Lung (tissue), 12 donors: ENCODE data around the gene CEP350. TPM values are rescaled to one million over a fixed set of nuclear protein-coding genes. Genes with fewer than 3 reads are reported as not detected.

Experiments
- ATAC-seq: fragments of 200-7000 bp; cut with Tn5 transposase; one replicate; pipeline ENCODE4 v1.9.1; 2020; ENCODE audit warnings: moderate number of reproducible peaks; ENCODE audit not compliant: insufficient read depth, low FRiP score
- DNase-seq, 3 donors: peaks; one replicate each; pipeline ENCODE4 v3.0.0-alpha.2; 2013 to 2017
- H3K27ac ChIP-seq, 2 donors: one replicate each; pipeline ENCODE4 v1.5.1; 2013; ENCODE audit warnings: mild to moderate bottlenecking in 2 of 2, moderate library complexity in 2 of 2, control low read depth in 1 of 2, inconsistent platforms in 1 of 2, low read depth in 1 of 2, low read length in 1 of 2
- H3K27me3 ChIP-seq, 3 donors: one replicate each; pipeline ENCODE4 v1.5.1; 2013; ENCODE audit warnings: low read length in 2 of 3; ENCODE audit not compliant: control insufficient read depth in 3 of 3, insufficient read depth in 3 of 3
- H3K36me3 ChIP-seq, 4 donors: one replicate each; pipeline ENCODE4 v1.5.1; 2013; ENCODE audit warnings: low read length in 4 of 4, mild to moderate bottlenecking in 1 of 4, moderate library complexity in 1 of 4; ENCODE audit not compliant: control insufficient read depth in 4 of 4, insufficient read depth in 4 of 4
- H3K4me1 ChIP-seq, 5 donors: one replicate each; pipeline ENCODE4 v1.5.1; 2013; ENCODE audit warnings: low read length in 5 of 5, mild to moderate bottlenecking in 2 of 5, moderate library complexity in 1 of 5; ENCODE audit not compliant: control insufficient read depth in 5 of 5, insufficient read depth in 5 of 5
- H3K4me3 ChIP-seq: one replicate; pipeline ENCODE4 v1.5.1; 2013; ENCODE audit warnings: mild to moderate bottlenecking, control low read depth, moderate library complexity
- H3K9ac ChIP-seq, 2 donors: one replicate each; pipeline ENCODE4 v1.5.1; 2013; ENCODE audit warnings: low read length in 2 of 2, control low read depth in 1 of 2; ENCODE audit not compliant: insufficient read depth in 1 of 2
- H3K9me3 ChIP-seq, 4 donors: one replicate each; pipeline ENCODE4 v1.5.1; 2013; ENCODE audit warnings: low read length in 3 of 4, mild to moderate bottlenecking in 1 of 4, moderate library complexity in 1 of 4; ENCODE audit not compliant: control insufficient read depth in 4 of 4, insufficient read depth in 3 of 4
- CTCF ChIP-seq: IDR thresholded peaks from 2 replicates; pipeline ENCODE4 v1.5.1; 2012; ENCODE audit warnings: mild to moderate bottlenecking; ENCODE audit errors: control extremely low read depth, extremely low read depth
- WGBS, 2 donors: extraction: QIAGEN DNeasy Blood & Tissue Kit; methylation state at CpG; one replicate each; pipeline ENCODE4 v1.1.7; 2013; 5-methylcytosine and 5-hydroxymethylcytosine counted together
- polyA plus RNA-seq, 2 donors: library from polyadenylated mRNA; stranded (reverse); fragments of 200-250 nt; gene quantifications; one replicate each; pipeline ENCODE4 v1.2.1, GENCODE V29; 2013
- total RNA-seq, 2 donors: library from RNA; depleted of rRNA in 1 of 2; stranded (reverse); fragments of >200 nt in 1 of 2; gene quantifications; one replicate each; pipeline ENCODE4 v1.2.1, GENCODE V29; 2014 to 2021
- donor health status: control.
- donor health status: control.
- donor health status: Bipolar disorder and iron deficiency.
- donor health status: healthy.
- donor health status: DM: yes; HTN: yes; CAD: no.

CEP350 gene
- total and polyA plus RNA-seq, 4 donors = 4.3 to 89.8 (median 23.0) TPM

GRCh38 chr1:180160357-180160756, 205.7 kb downstream of the CEP350 start:
- no peak for TF ChIP-seq CTCF
- Histone ChIP-seq H3K9me3 (no peaks in the 10 kb centered on the region), H3K4me3 (no peak overlapping the region), H3K36me3 (peaks cover 0 to 6% (median 0%) of the 10 kb centered on the region in 4 donors), H3K27me3 (no peaks in the 10 kb centered on the region), H3K4me1 (peaks cover 2 to 35% (median 12%) of the 10 kb centered on the region in 5 donors), H3K27ac (no peak overlapping the region), H3K9ac (no peak overlapping the region)
- ATAC-seq (no peak), DNase-seq (no peak)
- 43 to 66% methylated on average over 1 of the region's 1 CpG for WGBS, 2 donors

GRCh38 chr1:180163041-180163440, 208.4 kb downstream of the CEP350 start:
- WGBS, 2 donors = 19 to 46% methylated on average over 2 of the region's 2 CpGs
- Histone ChIP-seq H3K36me3 (peaks cover 0 to 9% (median 3%) of the 10 kb centered on the region in 4 donors), H3K4me1 (peaks cover 0 to 29% (median 18%) of the 10 kb centered on the region in 5 donors), H3K4me3 (no peak overlapping the region), H3K27me3 (no peaks in the 10 kb centered on the region), H3K9ac (no peak overlapping the region), H3K9me3 (no peaks in the 10 kb centered on the region), H3K27ac (no peak overlapping the region)
- no peak for TF ChIP-seq CTCF
- DNase-seq (no peak), ATAC-seq (no peak)

Other genes with a start within 250 kb of the CEP350 start
- gene FAM163A, start 211.5 kb upstream of the CEP350 start, total RNA-seq = under 1 TPM in 1 of 2 donors, not detected in 1; 0.09 TPM
- not detected for gene FAM163A, start 211.5 kb upstream of the CEP350 start, polyA plus RNA-seq
- 100 to 1,000 TPM in 1 of 2 donors, 10 to 100 TPM in 1; 82.5 to 118 TPM for gene TOR1AIP2, start 77.0 kb upstream of the CEP350 start, total RNA-seq
- gene TOR1AIP2, start 77.0 kb upstream of the CEP350 start, polyA plus RNA-seq = 10 to 100 TPM; 10.1 to 20.6 TPM
- gene TOR1AIP1, start 72.5 kb upstream of the CEP350 start, total RNA-seq = 10 to 100 TPM; 35.7 to 94.7 TPM
- gene TOR1AIP1, start 72.5 kb upstream of the CEP350 start, polyA plus RNA-seq = 10 to 100 TPM; 20.4 to 29.9 TPM
- gene QSOX1, start 200.1 kb downstream of the CEP350 start, total RNA-seq = 100 to 1,000 TPM; 170 to 537 TPM
- gene QSOX1, start 200.1 kb downstream of the CEP350 start, polyA plus RNA-seq = 100 to 1,000 TPM; 244 to 268 TPM